SKM-1 treated with dmso at 0.1 percent for 144 hours (cell line): ENCODE data around the gene BAIAP2L2.
A peak's percentile ranks its signal among the peaks of the same experiment; 100 is the strongest.

Experiments
- DNase-seq: peaks from one replicate; lab custom pipeline; 2025; ENCODE audit not compliant: unreplicated experiment; lab: John Stamatoyannopoulos, UW

BAIAP2L2 gene

DNA sequence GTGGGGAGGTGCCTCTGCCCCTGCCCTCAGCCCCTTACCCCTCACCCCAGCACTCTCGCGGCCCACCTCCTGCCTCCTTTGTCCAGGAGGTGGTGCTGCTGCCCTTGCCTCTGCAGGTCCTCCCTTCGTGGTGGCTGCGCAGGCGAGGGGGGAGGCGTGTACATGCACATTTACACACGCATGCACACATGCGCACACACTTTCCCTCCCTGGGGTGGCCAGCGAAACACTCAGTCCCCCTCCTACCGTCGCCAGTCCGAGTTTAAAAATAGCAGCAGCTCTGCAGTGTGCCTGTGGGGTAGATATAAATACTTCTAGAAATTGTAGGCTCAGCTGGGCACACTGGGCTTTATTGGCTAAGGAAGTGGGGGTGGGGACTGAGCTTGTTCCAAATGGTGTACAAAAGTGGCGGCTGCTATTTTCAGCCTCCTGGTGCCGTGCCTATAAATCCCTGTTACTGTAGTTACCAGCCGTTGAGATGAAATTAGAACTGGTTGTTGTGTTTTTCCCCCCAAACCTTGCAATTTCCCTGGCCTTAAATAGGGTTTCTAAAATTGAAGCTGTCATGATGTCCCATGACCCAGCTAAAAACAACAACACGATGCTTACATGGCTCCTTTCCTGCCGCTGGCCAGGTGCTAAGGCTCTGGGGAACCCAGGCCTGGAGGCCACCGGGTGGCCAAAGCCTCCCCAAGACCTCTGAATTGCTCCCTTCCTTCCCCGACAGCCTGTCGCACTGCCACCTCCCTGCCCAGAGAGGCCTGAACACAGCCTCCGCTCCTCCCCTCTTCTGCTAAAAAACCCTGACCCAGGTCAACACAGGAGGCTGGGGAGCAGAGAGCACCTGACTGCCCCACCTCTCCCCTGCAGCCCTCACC, 40.9 kb downstream of the BAIAP2L2 start:
- DNase-seq = no peak

DNA sequence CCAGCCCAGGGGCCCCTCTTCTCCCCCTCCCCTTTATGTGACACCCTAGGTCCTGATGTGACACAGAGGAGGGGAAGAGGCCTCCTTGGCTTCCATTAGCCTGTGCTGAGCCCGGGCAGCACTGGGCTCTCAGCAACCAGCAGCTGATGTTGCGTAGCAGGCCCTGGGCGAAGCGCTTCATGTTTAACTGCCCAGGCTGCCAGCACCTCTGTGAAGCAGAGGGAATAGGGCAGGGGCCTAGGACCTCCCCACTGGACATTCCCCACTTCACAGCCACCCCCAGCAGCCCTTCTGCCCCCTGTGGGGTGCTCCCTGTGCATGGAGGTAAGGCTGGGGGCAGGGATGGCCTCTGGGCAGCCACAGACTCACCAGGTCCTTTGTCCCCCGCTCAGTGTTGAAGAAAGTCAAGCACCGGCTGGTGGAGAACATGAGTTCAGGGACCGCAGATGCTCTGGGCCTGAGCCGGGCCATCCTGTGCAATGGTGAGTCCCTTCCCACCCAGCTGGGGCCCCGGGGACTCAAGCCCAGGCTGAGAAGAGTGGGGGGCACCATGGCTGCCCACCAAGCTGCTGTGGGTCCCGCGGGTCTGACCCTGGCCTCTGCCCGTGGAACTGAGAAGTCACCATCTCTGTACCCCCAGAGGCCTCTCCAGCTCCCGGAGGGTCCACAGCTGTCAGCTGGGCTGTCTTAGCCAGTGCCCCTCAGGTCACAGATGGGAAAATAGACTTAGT, 41.7 kb downstream of the BAIAP2L2 start:
- DNase-seq = no peak

DNA sequence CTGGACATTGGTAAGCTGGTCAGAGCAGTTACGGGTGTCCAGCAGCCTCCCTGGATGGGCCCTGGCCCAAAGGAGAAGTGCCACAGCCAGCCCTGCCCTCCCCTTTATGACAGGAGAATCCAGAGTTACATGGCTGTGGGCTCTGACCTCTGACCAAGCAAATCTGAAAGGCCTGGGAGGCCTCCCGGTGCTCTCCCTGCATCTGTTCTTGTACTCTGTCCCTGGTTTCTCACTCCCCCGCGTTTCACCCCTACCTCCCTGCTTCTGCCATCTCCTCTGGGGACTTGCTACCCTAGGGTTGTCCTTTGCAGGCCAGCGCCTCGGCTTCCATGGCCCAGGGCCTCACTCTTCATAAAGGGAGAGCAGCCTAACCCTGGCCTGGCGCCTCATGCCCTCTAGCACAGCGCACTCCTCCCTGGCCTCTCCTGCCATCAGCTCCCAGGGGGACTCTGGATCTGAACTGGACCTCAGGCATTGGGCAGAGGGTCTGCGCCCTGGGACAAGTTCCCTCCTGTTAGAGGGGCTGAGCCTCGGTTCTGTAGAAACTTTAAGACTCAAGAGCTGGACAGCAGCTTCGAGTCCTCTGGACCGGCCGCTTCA, 42.6 kb downstream of the BAIAP2L2 start:
- DNase-seq = no peak

- DNase-seq = no peak
Observed at GRCh38 chr22:38067028-38067415, 43.5 kb downstream of the BAIAP2L2 start.

DNA sequence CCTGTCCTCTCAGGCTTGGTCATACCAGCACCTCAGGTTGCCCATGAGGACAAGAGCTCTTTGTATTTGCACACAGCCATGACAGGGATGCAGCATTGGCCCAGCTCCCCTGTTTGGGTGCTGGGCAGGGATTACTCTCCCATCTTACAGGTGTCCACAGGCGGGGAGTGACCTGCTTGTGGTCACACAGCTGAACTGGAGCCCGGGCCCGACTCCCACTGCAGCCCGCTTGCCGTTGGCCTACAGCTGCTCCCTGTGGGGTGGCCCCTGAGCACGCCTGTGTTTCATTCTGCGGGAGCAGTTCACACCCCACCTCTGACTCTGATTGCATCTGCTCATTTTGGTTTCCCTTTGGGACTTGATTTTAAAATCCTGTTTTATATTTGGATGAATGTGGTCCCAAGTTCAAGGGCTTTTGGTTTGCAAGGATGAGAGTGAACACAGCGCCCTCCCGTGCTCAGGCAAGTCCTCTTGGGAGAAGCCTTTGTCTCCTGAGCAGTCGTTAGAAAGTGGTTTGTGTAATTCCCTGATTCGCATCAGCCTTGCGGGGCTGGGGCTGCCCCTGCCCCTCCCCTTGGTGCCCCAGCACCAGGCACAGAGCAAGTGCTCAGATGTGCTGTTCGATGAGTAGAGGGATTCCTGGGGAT, 44.0 kb downstream of the BAIAP2L2 start:
- DNase-seq = no peak

DNA sequence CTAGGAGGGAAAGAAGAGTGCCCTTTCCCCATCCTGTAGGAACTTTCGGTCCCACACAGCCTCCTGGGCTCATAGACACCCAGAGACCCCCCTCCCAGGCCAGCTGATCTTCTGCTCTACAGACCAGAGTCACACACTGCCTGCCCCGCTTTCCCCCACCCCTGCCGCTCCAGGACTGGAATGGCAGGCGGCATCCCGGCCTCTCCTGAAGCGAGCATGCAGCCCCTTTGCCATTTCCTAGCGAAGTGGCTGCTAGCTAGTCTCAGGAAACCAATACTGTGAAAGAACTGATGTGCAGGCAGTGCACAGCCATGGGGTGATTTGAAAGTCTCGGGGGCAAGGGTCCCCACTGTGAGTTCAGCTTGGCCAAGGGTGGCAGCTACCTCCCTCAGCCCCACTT, 44.9 kb downstream of the BAIAP2L2 start:
- DNase-seq = no peak

GRCh38 chr22:38062791-38063190, 47.7 kb downstream of the BAIAP2L2 start:
- DNase-seq = no peak

DNA sequence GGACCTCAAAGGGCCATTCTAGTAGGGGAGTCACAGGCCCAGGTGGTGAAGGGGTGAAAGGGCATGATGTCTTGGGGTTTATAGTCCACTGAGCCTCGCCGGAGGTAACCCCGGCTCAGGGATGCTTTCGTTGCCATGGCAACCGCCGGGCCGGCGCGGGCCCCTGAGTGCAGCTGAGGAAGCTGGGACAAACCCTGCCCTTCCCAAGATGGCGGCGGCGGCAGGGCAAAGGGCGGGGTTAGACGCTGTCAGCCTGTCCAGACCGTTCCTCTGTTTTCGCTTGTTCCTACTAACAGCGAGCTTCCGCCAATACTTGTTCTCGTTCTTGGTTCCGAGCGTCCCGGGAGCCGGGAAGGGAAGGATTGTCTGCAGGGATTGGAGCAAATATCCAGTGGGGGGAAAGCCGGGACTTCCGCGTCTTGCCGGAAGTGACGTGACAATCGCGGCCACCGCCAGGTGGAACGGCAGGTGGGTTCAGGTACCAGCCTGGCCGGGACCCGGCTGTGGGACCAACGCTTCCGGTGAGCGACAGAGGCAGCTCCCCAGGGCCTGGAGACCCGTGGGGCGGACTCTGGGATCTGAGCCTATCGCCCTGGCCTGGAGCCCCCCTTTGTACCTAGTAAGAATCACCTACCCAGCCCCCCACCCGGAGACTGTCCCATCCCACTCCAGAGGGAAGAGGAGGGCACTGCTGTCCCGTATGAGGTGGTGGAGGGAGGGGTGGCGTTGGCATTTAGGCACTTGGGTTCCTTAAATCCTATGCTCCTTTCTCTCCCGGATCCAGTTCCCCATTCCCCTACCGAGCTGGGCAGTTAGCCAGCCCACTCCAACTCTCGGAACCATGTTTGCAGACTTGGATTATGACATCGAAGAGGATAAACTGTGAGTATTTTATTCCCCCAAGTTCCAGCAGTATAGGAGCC, 53.3 kb downstream of the BAIAP2L2 start, which contains the start of gene PICK1:
Gene PICK1, plus strand, starts transcription at position 436 of the 923 bp plus-strand sequence. Its CDS starts 406 bp downstream, at position 842.
- peak; percentile 39 for DNase-seq

- peak; percentile 72 for DNase-seq
Observed at GRCh38 chr22:38051900-38052862, 58.3 kb downstream of the BAIAP2L2 start.

GRCh38 chr22:38051261-38051660, 59.2 kb downstream of the BAIAP2L2 start:
- DNase-seq = no peak

- no peak for DNase-seq
Observed at GRCh38 chr22:38050720-38051119, 59.8 kb downstream of the BAIAP2L2 start.

GRCh38 chr22:38049812-38050619, 60.5 kb downstream of the BAIAP2L2 start:
- no peak for DNase-seq

- DNase-seq = no peak
Observed at GRCh38 chr22:38046070-38046748, 64.3 kb downstream of the BAIAP2L2 start.

- no peak for DNase-seq
Observed at GRCh38 chr22:38043151-38044039, 67.1 kb downstream of the BAIAP2L2 start.

DNA sequence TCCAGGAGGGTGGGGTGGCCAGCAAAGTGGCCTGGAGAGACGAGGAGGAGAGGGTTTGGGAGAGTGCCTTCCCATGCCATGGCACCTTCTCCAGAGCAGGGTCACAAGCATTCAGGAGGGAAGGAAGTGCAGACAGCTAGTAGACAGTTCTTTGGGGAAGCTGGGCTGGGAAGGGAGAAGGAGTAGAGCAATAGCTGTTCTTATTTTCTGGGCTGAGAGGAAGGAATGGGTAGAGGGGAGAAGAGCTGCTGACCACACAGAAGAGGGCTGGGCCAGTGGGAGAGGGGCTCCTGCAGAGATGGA, 68.0 kb downstream of the BAIAP2L2 start:
- no peak for DNase-seq

DNA sequence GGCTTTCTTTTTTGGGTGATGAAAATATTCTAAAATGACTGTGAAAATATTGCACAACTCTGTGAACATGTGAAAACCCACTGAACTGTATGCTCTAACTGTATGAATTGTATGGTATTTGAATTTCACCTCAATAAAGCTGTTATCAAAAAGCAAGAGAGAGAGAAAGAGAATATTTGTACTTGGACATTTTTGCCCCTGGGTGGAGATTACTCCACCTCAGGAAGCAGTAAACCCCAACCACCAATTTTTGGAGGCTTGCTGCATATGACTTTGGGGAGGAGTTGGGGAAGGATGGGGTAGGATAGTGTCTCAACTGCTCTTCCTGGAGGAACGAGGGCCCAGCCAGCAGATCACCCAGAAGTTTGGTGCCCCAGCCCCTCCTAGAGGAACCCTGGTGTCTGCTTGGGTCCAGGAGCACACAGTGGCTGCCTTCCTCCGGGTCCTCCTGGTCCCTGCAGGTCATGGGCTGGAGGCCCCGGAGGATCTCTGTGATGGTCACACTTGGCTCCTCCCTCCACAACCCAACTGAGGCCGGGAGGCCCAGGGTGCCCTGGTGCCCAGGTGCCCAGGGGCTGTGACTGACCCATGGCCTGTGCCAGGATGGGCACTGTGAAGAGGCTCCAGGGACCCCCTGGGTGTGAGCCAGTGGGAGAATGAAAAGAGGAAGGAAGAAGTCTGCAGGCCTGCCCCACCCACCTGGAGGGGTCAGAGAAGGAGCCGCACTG, 68.6 kb downstream of the BAIAP2L2 start:
- DNase-seq = peak; percentile 19
